HepG2 (cell line): ENCODE measurements around the gene GJC1. TPM values are rescaled to one million over a fixed set of nuclear protein-coding genes. Genes with fewer than 3 reads are reported as not detected.

ENCODE experiments used
- E2F5 ChIP-seq: sonication (generic); formaldehyde crosslinking; conservative IDR thresholded peaks from 2 replicates; pipeline ENCODE4 v1.4.0; 2020; ENCODE audit warnings: missing genetic modification reagents
- HNF1A ChIP-seq, 2 experiments: sonication (generic) in 1 of 2; formaldehyde crosslinking in 1 of 2; IDR thresholded peaks; 2 replicates each; pipeline versions ENCODE4 v1.4.0 to v1.6.1; 2016 to 2020; ENCODE audit warnings: borderline replicate concordance in 1 of 2, low read depth in 1 of 2, mild to moderate bottlenecking in 1 of 2, missing genetic modification reagents in 1 of 2
- MXD1 ChIP-seq: sonication (generic); formaldehyde crosslinking; IDR thresholded peaks from 2 replicates; pipeline ENCODE4 v1.4.0; 2020; ENCODE audit warnings: mild to moderate bottlenecking, missing genetic modification reagents
- PAXIP1 ChIP-seq: sonication (generic); formaldehyde crosslinking; conservative IDR thresholded peaks from 2 replicates; pipeline ENCODE4 v1.4.0; 2020; ENCODE audit warnings: mild to moderate bottlenecking, missing genetic modification reagents, moderate library complexity
- STAG1 ChIP-seq: sonication (generic); formaldehyde crosslinking; IDR thresholded peaks from 2 replicates; pipeline ENCODE4 v1.4.0; 2020; ENCODE audit warnings: missing genetic modification reagents
- TBX3 ChIP-seq: fragments of 450-650 bp; IDR thresholded peaks from 2 replicates; pipeline ENCODE4 v1.6.1; 2017; ENCODE audit warnings: antibody characterized with exemption, mild to moderate bottlenecking, inconsistent platforms, borderline replicate concordance
- TEAD2 ChIP-seq: sonication (generic); formaldehyde crosslinking; IDR thresholded peaks from 2 replicates; pipeline ENCODE4 v1.9.0; 2021; ENCODE audit warnings: missing genetic modification reagents
- ZBTB10 ChIP-seq: sonication (generic); formaldehyde crosslinking; IDR thresholded peaks from 2 replicates; pipeline ENCODE4 v1.4.0; 2020; ENCODE audit warnings: missing genetic modification reagents, borderline replicate concordance
- ZNF180 ChIP-seq: sonication (generic); formaldehyde crosslinking; IDR thresholded peaks from 2 replicates; pipeline ENCODE4 v1.4.0; 2020; ENCODE audit warnings: low read depth, missing genetic modification reagents, borderline replicate concordance
- ZNF276 ChIP-seq: sonication (generic); formaldehyde crosslinking; IDR thresholded peaks from 2 replicates; pipeline ENCODE4 v1.4.0; 2020; ENCODE audit warnings: mild to moderate bottlenecking, low read depth, missing genetic modification reagents
- ZNF572 ChIP-seq: sonication (generic); formaldehyde crosslinking; IDR thresholded peaks from 2 replicates; pipeline ENCODE4 v1.5.1; 2020; ENCODE audit warnings: mild to moderate bottlenecking, missing genetic modification reagents
- ZNF737 ChIP-seq: sonication (generic); formaldehyde crosslinking; IDR thresholded peaks from 2 replicates; pipeline ENCODE4 v1.5.0; 2020; ENCODE audit warnings: missing genetic modification reagents, mild to moderate bottlenecking, borderline replicate concordance
- polyA plus RNA-seq, 8 experiments: library from polyadenylated mRNA; depleted of rRNA in 3 of 8; stranded (reverse) in 7 of 8; unstranded in 1 of 8; fragments of >200 nt; fragmentation: Illumina TruSeq in 4 of 8; extraction: Trizol in 4 of 8; gene quantifications; 2 replicates each; pipeline versions ENCODE4 v1.2.1 to v1.2.3, GENCODE V29; 2011 to 2016; ENCODE audit warnings: low read depth in 4 of 8, missing spikeins in 1 of 8, mixed read lengths in 1 of 8; ENCODE audit not compliant: insufficient read depth in 1 of 8
- total RNA-seq, 5 experiments: library from RNA; depleted of rRNA; stranded (reverse); fragments of >200 nt; fragmentation: Illumina TruSeq; extraction: Trizol; gene quantifications; 2 replicates each; pipeline ENCODE4 v1.2.3, GENCODE V29; 2016; ENCODE audit warnings: low read depth in 1 of 5

The GJC1 gene
- total and polyA plus RNA-seq, 2 of the 13 experiments (the other 11 are each of a cell fraction or from before 2014, with no cell fraction given), result 1.7 TPM

- TF ChIP-seq HNF1A (IDR thresholded peaks at IDR 0.05; ENCODE audit: low read depth) (no peak), HNF1A (CRISPR knock-in tag; IDR thresholded peaks at IDR 0.05; ENCODE audit: borderline replicate concordance) (peak; percentile 42; the same call in 1 of the 2 replicates), ZBTB10 (CRISPR knock-in tag) (no peak; the same call in 1 of the 2 replicates), E2F5 (CRISPR knock-in tag) (peak; percentile 35; the same call in 1 of the 2 replicates), STAG1 (CRISPR knock-in tag) (peak; percentile 82), TEAD2 (no peak), MXD1 (peak; percentile 76; the same call in 1 of the 2 replicates), PAXIP1 (CRISPR knock-in tag) (0 out of 2 replicates have a peak, but pooled peaks have one; percentile 6), ZNF572 (CRISPR knock-in tag) (peak; percentile 92; the same call in 1 of the 2 replicates), TBX3 (no peak), ZNF180 (CRISPR knock-in tag) (no peak), ZNF737 (CRISPR knock-in tag) (no peak), ZNF276 (CRISPR knock-in tag) (peak; percentile 69; the same call in 1 of the 2 replicates)
These were observed 50.7 kb downstream of the GJC1 start (continued) for GRCh38 chr17:44779211-44780025.
